HG02623 (cell line): ENCODE measurements around the gene MINDY4B.
"Not testable (repeated sequence)": the region's sequence is repeated elsewhere in the genome, so short reads cannot be mapped to it uniquely, and the experiment has no call there.

Source experiments
- ATAC-seq: cut with Tn5 transposase; IDR thresholded peaks from one replicate; pipeline ENCODE4 v1.9.1; 2021; ENCODE audit warnings: moderate library complexity; ENCODE audit not compliant: unreplicated experiment

Gene MINDY4B

DNA sequence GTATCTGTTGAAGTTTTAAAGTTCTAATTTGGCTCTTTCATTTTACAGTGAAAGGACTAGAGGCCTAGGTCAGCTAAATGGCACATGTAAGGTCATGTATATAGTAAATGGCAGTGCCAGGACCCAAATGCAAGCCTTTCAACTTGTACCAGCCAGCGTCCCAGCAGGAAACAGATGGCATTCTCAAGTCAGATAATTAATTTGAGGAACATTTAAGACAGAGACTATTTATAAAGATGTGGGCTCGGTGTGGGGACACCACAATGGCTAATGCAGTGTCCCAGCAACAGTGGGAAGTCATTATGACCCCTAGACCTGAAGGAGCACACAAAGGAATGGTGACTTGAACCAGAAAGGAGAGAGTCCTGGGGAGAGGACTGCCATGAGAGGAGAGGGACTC, 6.1 kb downstream of the MINDY4B start:
- ATAC-seq, result no peak

DNA sequence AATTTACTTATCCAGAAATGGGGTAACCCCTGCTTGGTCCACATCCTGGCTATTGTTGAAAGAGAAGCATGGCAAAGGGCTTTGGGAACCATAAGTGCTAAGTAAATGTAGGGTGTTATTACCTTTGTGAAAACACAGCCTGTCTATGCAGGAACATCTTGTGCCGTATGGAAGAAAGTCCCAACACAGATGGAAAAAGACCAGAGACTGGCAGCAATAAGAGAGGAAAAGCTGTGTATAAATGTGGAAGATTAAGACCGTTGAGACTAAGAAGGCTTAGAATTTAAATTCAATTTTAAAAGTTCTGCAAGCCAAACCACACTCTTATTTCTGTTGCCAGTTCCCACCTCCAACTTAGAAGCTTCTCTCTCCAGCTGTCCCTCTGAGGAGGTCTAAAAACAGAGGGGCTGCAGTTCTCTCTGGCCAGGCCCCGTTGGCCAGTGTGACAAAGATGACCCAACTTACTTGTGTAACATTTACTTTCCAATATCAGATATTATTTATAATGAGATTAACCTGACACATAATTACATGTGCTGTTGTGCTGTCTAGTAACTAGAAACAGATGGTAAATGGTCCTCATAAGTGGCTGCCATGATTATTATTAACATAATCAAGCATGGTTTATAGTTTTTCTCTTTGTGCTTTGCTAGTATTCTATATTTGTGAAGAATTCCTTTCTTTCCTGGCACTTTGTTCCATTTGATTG, 7.0 kb downstream of the MINDY4B start:
- ATAC-seq, result no peak

DNA sequence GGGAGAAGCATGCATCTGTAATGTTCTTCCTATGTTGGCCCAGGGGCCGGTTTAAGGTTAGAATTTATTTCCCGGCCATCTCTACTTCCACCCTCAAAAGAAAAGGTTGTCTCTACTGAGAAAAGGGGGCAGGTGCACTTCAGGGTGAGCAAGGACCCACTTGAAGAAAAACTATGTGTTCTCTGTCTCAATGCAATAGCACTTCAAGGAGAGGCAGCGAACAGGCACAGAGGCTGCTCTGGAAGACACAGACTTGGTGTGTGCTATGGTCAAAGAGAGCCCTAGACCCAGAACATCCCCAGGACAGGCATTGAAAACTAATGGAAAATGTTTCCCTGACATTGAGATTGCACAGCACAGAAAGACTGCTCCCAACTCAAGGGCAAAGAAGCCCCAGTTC, 7.6 kb downstream of the MINDY4B start:
- ATAC-seq, result no peak

DNA sequence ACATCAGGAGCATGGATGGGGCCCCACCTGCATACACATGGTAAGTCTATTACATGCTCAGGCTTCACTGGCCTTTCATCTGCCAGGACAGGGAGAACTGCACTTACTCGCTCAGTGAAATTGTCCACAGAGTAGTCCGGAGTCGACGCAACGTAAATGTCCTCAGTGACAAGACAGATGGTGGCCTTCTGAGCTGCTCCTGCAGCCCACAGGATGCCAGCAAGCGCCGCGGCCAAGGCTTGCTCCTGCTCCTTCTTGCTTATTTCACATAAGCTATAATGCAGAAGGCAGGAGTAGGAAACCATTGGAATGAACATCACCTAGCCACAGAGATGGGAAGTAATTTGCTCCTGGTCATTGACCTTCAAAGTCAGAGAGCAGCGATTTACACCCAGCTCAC, 14.4 kb downstream of the MINDY4B start:
- no peak for ATAC-seq

DNA sequence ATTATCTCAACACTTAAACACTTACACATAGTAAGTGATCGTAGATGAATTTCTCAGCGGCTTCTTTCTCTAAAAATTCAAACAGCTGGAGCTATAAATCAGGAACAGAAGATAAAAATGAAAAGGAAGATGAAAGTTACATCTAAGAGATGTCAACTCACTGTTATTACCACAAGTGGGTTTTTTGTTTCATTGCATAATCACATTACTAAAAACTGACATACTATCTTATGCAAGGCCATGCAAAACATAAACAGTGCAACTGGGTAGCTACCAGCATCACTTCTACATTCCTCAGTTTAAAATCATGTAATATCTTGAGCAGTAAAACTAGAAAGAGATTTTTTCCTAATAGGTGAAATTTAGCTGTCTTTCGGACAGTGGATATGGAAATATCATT, 14.9 kb downstream of the MINDY4B start:
- no peak for ATAC-seq

DNA sequence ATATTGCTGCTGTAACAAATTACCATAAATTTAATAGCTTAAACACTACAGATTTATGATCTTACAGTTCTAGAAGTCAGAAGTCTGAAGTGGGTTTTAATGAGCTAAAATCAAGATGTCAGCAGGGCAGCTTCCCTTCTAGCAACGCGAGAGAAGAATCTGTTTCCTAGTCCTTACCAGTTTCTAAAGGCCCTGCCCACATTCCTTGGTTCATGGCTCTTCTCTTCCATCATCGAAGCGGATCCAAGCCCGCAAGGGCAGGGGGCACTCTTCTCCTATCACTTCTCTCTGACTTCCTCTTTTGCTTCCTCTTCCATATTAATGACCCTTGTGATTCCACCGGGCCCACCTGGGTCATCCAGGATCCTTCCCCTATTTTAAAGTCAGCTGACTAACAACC, 16.1 kb downstream of the MINDY4B start:
- ATAC-seq, result no peak

DNA sequence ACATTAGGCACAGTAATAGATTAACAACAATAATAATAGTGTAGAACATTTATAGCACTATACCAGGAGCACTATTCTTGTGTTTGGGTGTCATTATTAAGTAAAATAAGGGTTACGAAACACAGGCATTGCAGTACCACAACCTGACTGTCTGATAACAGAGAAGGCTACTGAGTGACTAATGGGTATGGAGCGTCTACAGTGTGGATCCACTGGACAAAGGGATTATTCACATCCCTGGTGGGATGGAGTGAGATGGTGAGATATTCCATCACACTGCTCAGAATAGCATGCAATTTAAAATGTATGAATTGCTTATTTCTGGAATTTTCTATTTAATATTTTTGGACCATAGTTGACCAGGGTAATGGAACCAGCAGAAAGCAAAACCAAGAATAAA, 18.2 kb downstream of the MINDY4B start:
- no peak for ATAC-seq

DNA sequence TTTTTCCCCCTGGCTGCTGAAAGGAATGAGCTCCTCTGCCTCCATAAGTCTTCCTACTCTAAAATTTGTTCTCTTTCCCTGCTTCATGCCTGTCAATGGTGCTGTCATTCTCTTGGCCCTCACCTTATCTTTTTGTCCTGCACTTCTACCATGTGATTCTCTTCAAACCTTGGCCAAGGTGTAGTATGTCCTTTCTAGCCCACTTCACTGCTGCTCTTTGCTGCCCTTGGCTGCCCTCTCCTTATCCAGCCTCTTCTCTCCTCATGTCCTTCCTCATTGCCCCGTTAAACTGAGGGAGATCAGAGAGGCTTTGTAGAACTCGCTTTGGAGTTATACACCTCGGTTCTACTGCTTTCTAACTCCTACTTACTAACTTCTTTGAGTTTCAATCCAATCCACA, 19.7 kb downstream of the MINDY4B start:
- ATAC-seq, result no peak

DNA sequence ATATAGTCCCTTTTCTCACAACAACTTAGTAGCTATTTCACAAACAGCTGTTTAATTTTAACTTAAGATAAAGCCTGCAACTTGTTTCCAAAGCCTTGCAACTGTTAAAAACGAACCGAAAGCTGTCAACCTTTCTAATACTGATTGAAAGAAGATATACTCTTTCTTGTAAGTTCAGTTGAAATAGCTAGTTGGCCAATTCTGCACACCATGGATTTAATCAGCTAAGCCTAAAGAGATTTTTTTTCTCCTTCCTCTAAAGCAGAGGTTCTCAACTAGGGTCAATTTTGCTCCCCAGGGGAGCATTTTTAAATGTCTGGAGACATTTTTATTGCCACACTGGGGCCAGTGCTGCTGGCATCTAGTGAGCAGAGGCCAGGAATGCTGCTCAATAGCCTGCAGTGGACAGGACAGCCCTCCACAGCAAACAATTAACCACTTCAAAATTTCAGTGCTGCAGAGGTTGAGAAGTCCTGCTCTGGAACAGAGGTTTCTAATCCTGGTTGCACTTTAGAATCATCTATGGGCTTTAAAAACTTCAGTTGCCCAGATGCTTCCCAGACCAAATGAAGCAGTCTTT, 26.2 kb downstream of the MINDY4B start:
- no peak for ATAC-seq

DNA sequence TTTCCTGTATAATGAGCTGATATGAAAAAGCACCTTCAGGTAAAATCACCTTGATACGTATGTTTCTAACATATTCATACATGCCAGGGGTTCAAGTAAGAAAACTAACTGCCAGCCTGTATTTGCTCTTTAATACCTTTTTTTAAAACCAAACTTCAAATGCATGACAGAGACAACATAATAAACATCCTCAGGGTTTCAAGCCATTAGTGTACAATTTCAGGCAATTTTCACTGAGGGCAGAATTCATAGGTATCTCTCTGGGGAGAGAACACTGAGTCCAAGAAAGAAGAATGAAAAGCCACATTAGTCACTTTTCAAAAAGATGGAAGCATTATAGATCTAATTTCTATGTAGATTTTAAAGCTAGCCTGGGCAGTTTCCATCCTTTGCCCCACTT, 26.9 kb downstream of the MINDY4B start:
- no peak for ATAC-seq

DNA sequence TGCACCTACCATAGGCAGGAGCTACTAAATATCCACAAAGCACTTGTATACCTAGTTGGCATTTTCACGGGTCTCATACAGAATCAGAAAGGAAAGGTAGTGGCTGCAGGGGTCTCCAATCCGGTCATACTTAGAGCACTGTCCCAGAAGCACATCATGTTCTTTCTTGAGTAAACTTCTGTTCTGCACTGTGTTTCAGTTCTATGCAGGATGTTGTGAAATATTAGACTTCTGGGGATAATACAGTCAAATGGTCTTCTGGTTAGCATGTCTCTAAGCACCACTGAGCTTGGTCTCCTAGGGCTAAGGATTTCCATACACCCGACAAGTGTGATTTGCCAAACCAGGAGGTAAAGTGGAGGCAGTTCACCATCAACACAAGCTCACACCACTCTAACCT, 27.9 kb downstream of the MINDY4B start:
- no peak for ATAC-seq

DNA sequence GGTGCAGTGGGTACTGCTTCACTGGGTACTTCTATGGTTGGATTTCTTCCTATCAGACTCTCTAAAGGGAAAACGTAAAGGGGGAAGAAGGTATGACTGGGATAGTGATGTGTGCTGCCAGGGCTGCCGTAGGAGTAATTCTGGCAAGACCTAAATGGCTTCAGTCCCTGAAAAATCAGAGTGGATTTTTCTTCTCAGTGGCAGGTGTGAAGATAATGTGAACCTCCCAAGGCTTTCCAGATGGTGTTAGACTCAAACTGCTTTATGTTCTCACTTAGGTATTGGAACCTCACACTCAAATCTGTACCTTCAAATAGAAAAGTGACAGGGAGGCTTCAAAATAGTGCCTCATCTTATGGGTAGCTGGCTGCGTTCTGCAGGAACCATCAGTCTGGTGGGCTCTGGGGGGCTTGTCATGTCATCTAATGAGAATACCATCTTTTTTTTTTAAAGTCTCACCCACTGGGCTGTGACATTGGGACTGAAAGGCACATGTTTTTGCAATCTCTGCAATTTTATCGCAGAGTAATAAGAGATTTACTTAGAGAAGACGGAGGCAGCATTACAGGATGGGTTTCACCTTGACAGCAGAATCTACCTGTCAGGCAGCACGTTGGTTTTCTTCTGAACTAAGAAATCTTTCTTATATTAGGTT, 28.5 kb downstream of the MINDY4B start:
- ATAC-seq, result no peak

DNA sequence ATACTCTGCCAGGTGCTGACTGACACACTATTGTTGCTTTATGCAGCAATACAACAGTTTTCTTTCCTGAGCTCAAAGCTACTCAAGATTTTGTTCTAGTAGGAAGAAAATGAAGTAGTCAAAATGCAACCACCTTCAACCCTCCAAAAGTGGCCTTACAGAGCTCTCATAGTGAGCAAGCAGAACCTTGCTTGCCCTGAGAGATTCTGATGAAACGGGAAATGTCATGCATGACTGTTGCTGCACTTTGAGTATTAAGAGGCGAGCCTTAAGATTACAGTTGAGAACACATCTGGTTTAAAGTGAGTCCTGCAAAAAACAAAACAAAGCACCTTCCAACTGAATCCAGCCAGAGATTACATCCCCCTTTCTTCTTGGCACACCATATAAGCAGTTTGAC, 29.7 kb downstream of the MINDY4B start:
- ATAC-seq, result no peak

DNA sequence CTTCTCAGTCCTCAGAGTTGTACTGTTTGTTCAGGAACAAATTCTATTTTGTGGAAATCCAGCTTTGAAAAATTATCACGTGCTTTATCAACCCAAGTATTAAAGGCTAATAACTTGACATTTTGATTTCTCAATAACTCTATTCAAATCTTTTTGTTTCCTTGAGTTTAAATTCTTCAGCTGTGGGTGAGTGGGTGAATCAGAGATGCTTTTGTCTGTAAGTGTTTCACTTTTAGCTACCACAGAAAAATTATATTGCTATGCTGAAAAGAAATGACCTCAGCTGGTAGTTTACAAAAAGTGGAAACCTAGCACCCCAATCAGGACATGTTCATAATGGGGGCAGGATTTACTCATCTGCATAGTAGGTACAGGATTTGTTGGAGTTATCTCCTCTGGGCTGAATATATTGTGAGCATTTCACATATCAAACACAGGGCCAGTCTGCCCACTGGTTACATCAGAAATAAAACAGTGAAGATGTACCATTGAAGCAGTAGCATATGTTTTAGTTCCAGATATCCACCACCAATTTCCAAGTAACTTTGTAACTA, 30.5 kb downstream of the MINDY4B start:
- ATAC-seq, result no peak

DNA sequence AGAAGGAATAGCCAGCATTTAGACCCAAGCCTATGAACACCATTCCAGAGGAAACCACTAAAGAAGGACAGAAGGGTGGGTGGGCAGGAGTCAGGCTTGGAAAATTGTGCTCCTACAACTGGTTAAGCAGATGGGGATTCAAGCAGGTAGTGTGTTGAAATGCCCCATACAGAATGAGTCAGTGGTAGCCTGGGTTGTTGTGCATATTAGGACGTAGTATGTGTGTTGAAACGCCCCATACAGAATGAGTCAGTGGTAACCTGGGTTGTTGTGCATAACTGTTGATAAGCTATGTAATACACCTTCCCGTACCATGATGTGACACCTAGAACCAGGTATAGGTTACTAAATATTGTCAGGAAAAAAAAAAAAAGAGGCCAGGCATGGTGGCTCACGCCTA, 34.0 kb downstream of the MINDY4B start:
- no peak for ATAC-seq

DNA sequence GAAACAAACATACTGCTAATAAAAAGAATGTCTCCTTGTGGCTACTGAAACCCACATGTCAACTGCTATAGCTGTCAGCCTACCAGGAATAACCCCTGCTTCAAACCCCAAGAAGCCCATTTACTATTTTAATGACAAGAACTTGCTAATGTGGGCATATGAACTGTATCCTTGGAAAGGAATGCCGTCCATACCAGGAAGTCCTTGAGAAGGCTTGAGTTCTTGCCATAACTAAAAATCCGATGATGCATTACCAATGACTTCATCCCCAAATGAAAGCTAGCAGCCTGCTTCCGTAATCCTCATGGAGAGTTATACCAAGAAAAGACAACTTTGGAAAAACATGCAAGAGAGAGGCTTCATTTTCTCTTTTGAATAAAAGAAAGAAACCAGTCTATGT, 34.8 kb downstream of the MINDY4B start:
- ATAC-seq, result no peak

DNA sequence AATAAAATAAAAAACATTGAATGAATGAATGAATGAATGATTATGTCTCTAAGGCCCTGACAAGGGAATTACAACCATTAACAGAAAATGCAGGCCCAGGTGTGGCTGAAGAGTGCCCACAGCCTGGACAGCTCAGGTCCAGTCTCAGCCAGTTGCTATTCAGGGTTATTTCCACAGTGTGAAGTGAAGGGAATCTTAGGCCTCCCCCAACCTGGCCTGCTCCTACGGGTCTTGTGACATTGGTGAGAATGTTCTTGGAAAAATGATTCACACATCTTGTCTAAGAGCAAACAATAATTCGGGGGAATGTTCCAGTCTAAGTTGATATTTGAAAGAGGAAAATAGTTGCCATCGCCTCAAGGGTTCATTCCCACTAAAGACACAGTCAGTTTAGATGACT, 37.0 kb downstream of the MINDY4B start:
- no peak for ATAC-seq

DNA sequence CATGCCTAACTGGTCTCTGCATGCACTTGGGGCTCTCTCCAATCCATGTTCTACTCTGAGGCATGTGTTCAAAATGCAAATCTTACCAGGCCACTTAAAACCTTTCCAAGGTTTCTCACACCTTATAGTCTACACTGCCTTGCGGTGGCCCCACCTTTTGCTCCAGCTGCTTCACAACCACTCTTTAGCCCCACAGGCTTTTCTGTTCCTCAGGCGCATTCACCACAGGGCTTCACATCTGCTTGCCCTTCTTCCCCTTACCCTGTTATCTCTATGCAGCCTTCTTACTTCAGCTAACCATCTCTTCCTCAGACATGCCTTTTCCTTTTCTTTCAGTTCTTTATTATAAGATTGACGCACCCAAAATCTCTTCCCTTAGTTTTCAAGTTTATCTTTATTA, 37.8 kb downstream of the MINDY4B start:
- no peak for ATAC-seq

DNA sequence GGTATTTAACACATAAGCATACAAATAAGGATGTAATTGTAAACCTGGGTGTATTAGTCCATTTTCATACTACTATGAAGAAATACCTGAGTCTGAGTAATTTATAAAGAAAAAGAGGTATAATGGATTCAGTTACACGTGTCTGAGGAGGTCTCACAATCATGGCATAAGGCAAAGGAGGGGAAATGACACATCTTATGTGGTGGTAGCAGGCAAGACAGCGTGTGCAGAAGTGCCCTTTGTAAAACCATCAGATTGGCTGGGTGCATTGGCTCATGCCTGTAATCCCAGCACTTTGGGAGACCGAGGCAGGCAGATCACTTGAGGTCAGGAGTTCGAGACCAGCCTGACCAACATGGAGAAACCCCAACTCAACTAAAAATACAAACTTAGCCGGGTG, 41.3 kb downstream of the MINDY4B start:
- not testable (repeated sequence) for ATAC-seq

DNA sequence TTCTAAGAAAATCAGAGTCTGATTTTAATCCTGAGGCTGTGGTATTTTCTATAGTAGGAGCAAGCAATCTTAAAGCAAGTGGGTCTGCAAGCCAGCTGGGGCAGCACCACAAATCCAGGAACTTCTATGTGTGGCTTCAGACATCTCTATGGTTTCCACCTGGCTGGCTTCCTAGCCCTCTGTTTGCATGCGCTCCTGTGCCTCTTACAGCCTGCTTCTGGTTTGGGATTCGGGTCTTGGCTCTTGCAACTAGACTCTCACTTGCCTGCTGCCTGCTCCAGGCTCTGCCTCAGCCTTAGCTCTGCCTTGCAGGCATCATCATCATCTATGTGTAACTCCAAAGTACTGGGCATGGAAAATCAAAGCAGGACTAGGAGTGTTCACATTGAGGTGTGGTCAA, 43.4 kb downstream of the MINDY4B start:
- no peak for ATAC-seq

DNA sequence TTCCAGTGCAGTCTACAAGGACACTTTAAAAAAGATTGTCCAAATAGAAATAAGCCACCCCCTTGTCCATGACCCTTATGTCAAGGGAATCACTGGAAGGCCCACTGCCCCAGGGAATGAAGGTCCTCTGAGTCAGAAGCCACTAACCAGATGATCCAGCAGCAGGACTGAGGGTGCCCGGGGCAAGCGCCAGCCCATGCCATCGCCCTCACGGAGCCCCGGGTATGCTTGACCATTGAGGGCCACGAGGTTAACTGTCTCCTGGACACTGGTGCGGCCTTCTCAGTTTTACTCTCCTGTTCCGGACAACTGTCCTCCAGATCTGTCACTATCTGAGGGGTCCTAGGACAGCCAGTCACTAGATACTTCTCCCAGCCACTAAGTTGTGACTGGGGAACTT, 47.3 kb downstream of the MINDY4B start:
- not testable (repeated sequence) for ATAC-seq

DNA sequence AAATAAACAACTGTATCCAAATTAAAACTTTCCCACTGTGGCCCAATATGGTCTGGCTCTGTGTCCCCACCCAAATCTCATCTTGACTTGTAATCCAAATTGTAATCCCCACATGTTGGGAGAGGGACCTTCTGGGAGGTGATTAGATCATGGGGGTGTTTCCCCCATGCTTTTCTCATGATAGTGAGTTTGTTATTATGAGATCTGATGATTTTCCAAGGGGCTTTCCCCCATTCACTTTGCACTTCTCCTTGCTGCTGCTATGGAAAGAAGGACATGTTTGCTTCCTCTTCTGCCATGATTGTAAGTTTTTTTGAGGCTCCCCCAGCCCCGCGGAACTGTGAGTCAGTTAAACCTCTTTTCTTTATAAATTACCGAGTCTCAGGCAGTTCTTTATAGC, 55.0 kb downstream of the MINDY4B start:
- no peak for ATAC-seq
